D721Med (cell line): ENCODE data around the gene DHDH.
A peak's percentile ranks its signal among the peaks of the same experiment; 100 is the strongest.

Experiments used
- DNase-seq: peaks from one replicate; pipeline ENCODE4 v3.0.0; 2011; ENCODE audit warnings: low spot score; ENCODE audit not compliant: insufficient read length
- FAIRE-seq: peaks from 2 replicates; lab custom pipeline; 2011; peaks lifted over from hg19 to GRCh38; lab: Jason Lieb, UNC
- CTCF ChIP-seq: IDR thresholded peaks from 2 replicates; pipeline ENCODE4 v1.5.1; 2012; ENCODE audit warnings: mild to moderate bottlenecking, control low read depth; ENCODE audit not compliant: insufficient read depth; ENCODE audit errors: missing control alignments

DHDH gene

GRCh38 chr19:48970139-48970766 lies 36.8 kb downstream of the DHDH start:
- no peak for TF ChIP-seq CTCF
- FAIRE-seq (no peak), DNase-seq (no peak)

- peak; percentile 91 for TF ChIP-seq CTCF
- peak; percentile 91 for DNase-seq
- FAIRE-seq: no peak
Observed at GRCh38 chr19:48970923-48971395, 37.5 kb downstream of the DHDH start.

- TF ChIP-seq CTCF: no peak
- DNase-seq (no peak), FAIRE-seq (no peak)
Observed at GRCh38 chr19:48975947-48976847, 42.7 kb downstream of the DHDH start.

GRCh38 chr19:48977061-48977460 lies 43.6 kb downstream of the DHDH start:
- DNase-seq: no peak
- FAIRE-seq: no peak
- TF ChIP-seq CTCF: no peak

GRCh38 chr19:48982280-48982679 lies 48.8 kb downstream of the DHDH start:
- no peak for FAIRE-seq
- TF ChIP-seq CTCF: no peak
- DNase-seq: no peak

- FAIRE-seq: no peak
- no peak for DNase-seq
Observed at GRCh38 chr19:48985711-48986110, 52.2 kb downstream of the DHDH start.

More at GRCh38 chr19:48985711-48986110, 52.2 kb downstream of the DHDH start:
- no peak for TF ChIP-seq CTCF
